ENCODE data around the gene MTMR12.

The MTMR12 gene

DNA sequence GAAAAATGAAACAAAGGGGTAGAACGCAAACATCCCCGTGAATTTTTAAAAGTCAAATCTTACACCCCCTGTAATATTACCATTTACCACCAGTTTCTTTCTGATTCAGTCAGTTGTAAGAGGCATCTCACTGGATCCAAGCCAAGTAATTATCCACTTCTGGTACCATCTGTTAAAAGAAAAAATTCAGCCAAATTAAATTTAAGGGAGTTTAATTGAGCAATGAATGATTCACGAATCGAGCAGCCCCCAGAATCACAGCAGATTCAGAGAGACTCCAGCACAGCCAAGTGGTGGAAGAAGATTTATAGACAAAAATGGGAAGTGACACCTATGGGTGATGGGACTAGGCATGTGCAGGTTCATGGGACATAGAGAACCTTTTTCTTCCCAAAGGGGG, 29.9 kb upstream of the MTMR12 start:
- Histone ChIP-seq H3K36me3 (ENCODE audit: control insufficient read depth in 2 of 2, insufficient read depth in 2 of 2, low read length in 2 of 2) (no peaks in the 10 kb centered on the region), H3K27me3 (ENCODE audit: control insufficient read depth in 2 of 2, insufficient read depth in 2 of 2, low read length in 2 of 2) (no peaks in the 10 kb centered on the region), H3K4me1 (ENCODE audit: control insufficient read depth in 2 of 2, insufficient read depth in 2 of 2, low read length in 2 of 2) (no peaks in the 10 kb centered on the region), H3K27ac (ENCODE audit: low read depth in 2 of 2, low read length in 2 of 2) (no peak overlapping the region), H3K9ac (ENCODE audit: low read depth in 1 of 2, low read length in 2 of 2) (no peak overlapping the region), H3K9me3 (ENCODE audit: control insufficient read depth in 2 of 2, low read length in 2 of 2) (peaks cover 0 to 7% of the 10 kb centered on the region in 2 donors), H3K4me3 (ENCODE audit: low read length in 2 of 2) (no peak overlapping the region)

DNA sequence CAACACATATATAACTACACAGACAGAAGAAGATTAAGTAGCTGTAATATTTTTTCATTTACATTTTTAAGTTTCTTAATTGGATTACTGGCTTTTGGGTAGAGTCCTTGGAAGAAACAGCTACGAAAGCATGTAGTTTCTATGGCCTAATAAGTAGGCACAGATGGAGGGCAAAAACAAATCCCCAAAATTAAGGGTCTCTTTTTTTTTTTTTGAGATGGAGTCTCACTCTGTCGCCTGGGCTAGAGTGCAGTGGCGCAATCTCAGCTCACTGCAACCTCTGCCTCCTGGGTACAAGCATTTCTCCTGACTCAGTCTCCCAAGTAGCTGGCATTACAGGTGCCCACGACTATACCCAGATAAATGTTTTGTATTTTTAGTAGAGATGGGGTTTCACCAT, 27.1 kb upstream of the MTMR12 start:
- no peak overlapping the region for H3K4me3 ChIP-seq (ENCODE audit: low read length in 2 of 2)
- H3K9me3 ChIP-seq (ENCODE audit: control insufficient read depth in 2 of 2, low read length in 2 of 2), result peaks cover 0 to 7% of the 10 kb centered on the region in 2 donors
- H3K27me3 ChIP-seq (ENCODE audit: control insufficient read depth in 2 of 2, insufficient read depth in 2 of 2, low read length in 2 of 2), result no peaks in the 10 kb centered on the region
- no peaks in the 10 kb centered on the region for H3K36me3 ChIP-seq (ENCODE audit: control insufficient read depth in 2 of 2, insufficient read depth in 2 of 2, low read length in 2 of 2)
- no peak overlapping the region for H3K27ac ChIP-seq (ENCODE audit: low read depth in 2 of 2, low read length in 2 of 2)
- H3K9ac ChIP-seq (ENCODE audit: low read depth in 1 of 2, low read length in 2 of 2), result no peak overlapping the region
- H3K4me1 ChIP-seq (ENCODE audit: control insufficient read depth in 2 of 2, insufficient read depth in 2 of 2, low read length in 2 of 2), result no peaks in the 10 kb centered on the region

- H3K4me3 ChIP-seq (ENCODE audit: low read length in 2 of 2), result no peak overlapping the region
- no peak overlapping the region for H3K9ac ChIP-seq (ENCODE audit: low read depth in 1 of 2, low read length in 2 of 2)
- H3K4me1 ChIP-seq (ENCODE audit: control insufficient read depth in 2 of 2, insufficient read depth in 2 of 2, low read length in 2 of 2), result no peaks in the 10 kb centered on the region
- H3K27ac ChIP-seq (ENCODE audit: low read depth in 2 of 2, low read length in 2 of 2), result no peak overlapping the region
- peaks cover 0 to 7% of the 10 kb centered on the region in 2 donors for H3K9me3 ChIP-seq (ENCODE audit: control insufficient read depth in 2 of 2, low read length in 2 of 2)
- H3K27me3 ChIP-seq (ENCODE audit: control insufficient read depth in 2 of 2, insufficient read depth in 2 of 2, low read length in 2 of 2), result no peaks in the 10 kb centered on the region
- H3K36me3 ChIP-seq (ENCODE audit: control insufficient read depth in 2 of 2, insufficient read depth in 2 of 2, low read length in 2 of 2), result no peaks in the 10 kb centered on the region
Measured at GRCh38 chr5:32339198-32339597, 26.5 kb upstream of the MTMR12 start.

GRCh38 chr5:32332966-32333365, 20.2 kb upstream of the MTMR12 start:
- Histone ChIP-seq H3K9me3 (ENCODE audit: control insufficient read depth in 2 of 2, low read length in 2 of 2) (no peaks in the 10 kb centered on the region), H3K27me3 (ENCODE audit: control insufficient read depth in 2 of 2, insufficient read depth in 2 of 2, low read length in 2 of 2) (no peaks in the 10 kb centered on the region), H3K36me3 (ENCODE audit: control insufficient read depth in 2 of 2, insufficient read depth in 2 of 2, low read length in 2 of 2) (no peaks in the 10 kb centered on the region), H3K4me3 (ENCODE audit: low read length in 2 of 2) (no peak overlapping the region), H3K4me1 (ENCODE audit: control insufficient read depth in 2 of 2, insufficient read depth in 2 of 2, low read length in 2 of 2) (peaks cover 13 to 15% of the 10 kb centered on the region in 2 donors), H3K27ac (ENCODE audit: low read depth in 2 of 2, low read length in 2 of 2) (no peak overlapping the region), H3K9ac (ENCODE audit: low read depth in 1 of 2, low read length in 2 of 2) (no peak overlapping the region)

DNA sequence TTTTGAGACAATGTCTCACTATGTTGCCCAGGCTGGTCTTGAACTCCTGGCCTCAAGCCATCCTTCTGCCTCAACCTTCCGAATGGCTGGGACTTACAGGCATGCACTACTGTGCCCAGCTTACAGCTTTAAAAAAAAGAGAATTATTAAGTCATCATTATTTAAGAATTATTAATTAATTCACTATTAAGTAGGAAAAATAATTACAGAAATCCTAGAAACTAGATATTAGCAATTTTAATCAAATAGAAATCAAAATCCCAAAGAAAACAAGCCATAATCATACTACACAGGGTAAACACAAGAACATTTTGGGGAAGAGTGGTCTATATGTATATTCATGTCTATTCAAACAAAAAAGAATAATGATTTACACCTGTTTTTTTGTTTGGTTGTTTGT, 19.6 kb upstream of the MTMR12 start:
- Histone ChIP-seq H3K4me1 (ENCODE audit: control insufficient read depth in 2 of 2, insufficient read depth in 2 of 2, low read length in 2 of 2) (peaks cover 13 to 15% of the 10 kb centered on the region in 2 donors), H3K9ac (ENCODE audit: low read depth in 1 of 2, low read length in 2 of 2) (no peak overlapping the region), H3K27me3 (ENCODE audit: control insufficient read depth in 2 of 2, insufficient read depth in 2 of 2, low read length in 2 of 2) (no peaks in the 10 kb centered on the region), H3K27ac (ENCODE audit: low read depth in 2 of 2, low read length in 2 of 2) (no peak overlapping the region), H3K4me3 (ENCODE audit: low read length in 2 of 2) (no peak overlapping the region), H3K9me3 (ENCODE audit: control insufficient read depth in 2 of 2, low read length in 2 of 2) (no peaks in the 10 kb centered on the region), H3K36me3 (ENCODE audit: control insufficient read depth in 2 of 2, insufficient read depth in 2 of 2, low read length in 2 of 2) (no peaks in the 10 kb centered on the region)

DNA sequence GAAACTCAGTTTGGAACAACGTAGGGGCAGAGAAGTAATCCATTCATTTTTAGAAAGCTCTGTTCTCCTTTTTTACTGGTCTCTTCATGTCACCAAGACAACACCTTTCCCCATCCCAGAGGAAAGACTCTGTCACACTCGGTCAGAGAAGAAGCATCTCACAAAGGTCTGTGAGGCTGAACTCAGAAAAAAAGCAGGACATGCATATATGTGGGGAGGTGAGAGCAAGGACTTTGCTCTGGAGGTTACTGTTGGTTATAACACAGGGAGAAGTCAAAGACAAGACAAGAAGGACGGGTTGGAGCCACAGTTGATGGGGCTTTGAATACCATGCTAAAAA, 19.2 kb upstream of the MTMR12 start:
- H3K4me1 ChIP-seq (ENCODE audit: control insufficient read depth in 2 of 2, insufficient read depth in 2 of 2, low read length in 2 of 2), result peaks cover 13 to 15% of the 10 kb centered on the region in 2 donors
- H3K27me3 ChIP-seq (ENCODE audit: control insufficient read depth in 2 of 2, insufficient read depth in 2 of 2, low read length in 2 of 2), result no peaks in the 10 kb centered on the region
- H3K9ac ChIP-seq (ENCODE audit: low read depth in 1 of 2, low read length in 2 of 2), result no peak overlapping the region
- peak overlapping the region in 1 of 2 donors; percentile 1 for H3K4me3 ChIP-seq (ENCODE audit: low read length in 2 of 2)
- no peaks in the 10 kb centered on the region for H3K9me3 ChIP-seq (ENCODE audit: control insufficient read depth in 2 of 2, low read length in 2 of 2)
- peak overlapping the region; percentile 59 to 74 for H3K27ac ChIP-seq (ENCODE audit: low read depth in 2 of 2, low read length in 2 of 2)
- no peaks in the 10 kb centered on the region for H3K36me3 ChIP-seq (ENCODE audit: control insufficient read depth in 2 of 2, insufficient read depth in 2 of 2, low read length in 2 of 2)

DNA sequence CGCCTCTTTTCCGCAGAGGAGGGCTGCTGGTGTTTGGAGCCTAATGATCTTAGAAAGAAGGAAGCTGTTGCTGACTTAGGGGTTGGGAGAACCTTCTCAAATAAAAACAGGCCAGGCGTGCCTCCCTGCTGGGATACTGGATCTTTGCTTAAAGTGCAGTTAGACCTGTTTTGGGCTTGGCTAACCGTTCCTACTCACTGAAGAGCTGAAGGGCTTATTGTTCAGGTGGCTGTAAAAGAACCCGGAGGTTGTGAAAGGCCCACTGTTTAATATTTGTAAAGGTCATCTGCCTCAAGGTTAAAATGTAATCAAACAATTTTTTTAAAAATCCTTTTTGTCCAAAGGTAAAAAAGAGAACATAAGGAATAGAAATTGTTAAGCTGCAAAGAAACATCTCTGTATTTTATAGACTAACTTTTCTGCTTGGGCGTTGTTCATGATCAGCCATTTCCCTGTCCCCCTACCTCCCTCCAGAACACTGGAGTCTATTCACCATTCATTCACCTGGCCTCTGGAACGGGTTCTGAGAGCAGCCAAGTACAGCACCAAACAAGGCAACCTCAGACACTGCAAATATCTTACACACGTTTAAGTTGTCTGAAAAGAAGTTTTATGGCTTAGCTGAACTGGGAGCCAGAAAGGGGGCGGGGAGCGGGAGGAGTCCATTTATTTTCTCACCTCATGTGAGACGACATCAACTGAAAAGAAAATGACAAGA, 18.6 kb upstream of the MTMR12 start:
- H3K27ac ChIP-seq (ENCODE audit: low read depth in 2 of 2, low read length in 2 of 2), result peak overlapping the region; percentile 59 to 74
- H3K9ac ChIP-seq (ENCODE audit: low read depth in 1 of 2, low read length in 2 of 2), result no peak overlapping the region
- peak overlapping the region in 1 of 2 donors; percentile 1 for H3K4me3 ChIP-seq (ENCODE audit: low read length in 2 of 2)
- H3K36me3 ChIP-seq (ENCODE audit: control insufficient read depth in 2 of 2, insufficient read depth in 2 of 2, low read length in 2 of 2), result no peaks in the 10 kb centered on the region
- H3K4me1 ChIP-seq (ENCODE audit: control insufficient read depth in 2 of 2, insufficient read depth in 2 of 2, low read length in 2 of 2), result peaks cover 13 to 15% of the 10 kb centered on the region in 2 donors
- H3K9me3 ChIP-seq (ENCODE audit: control insufficient read depth in 2 of 2, low read length in 2 of 2), result no peaks in the 10 kb centered on the region
- H3K27me3 ChIP-seq (ENCODE audit: control insufficient read depth in 2 of 2, insufficient read depth in 2 of 2, low read length in 2 of 2), result no peaks in the 10 kb centered on the region

DNA sequence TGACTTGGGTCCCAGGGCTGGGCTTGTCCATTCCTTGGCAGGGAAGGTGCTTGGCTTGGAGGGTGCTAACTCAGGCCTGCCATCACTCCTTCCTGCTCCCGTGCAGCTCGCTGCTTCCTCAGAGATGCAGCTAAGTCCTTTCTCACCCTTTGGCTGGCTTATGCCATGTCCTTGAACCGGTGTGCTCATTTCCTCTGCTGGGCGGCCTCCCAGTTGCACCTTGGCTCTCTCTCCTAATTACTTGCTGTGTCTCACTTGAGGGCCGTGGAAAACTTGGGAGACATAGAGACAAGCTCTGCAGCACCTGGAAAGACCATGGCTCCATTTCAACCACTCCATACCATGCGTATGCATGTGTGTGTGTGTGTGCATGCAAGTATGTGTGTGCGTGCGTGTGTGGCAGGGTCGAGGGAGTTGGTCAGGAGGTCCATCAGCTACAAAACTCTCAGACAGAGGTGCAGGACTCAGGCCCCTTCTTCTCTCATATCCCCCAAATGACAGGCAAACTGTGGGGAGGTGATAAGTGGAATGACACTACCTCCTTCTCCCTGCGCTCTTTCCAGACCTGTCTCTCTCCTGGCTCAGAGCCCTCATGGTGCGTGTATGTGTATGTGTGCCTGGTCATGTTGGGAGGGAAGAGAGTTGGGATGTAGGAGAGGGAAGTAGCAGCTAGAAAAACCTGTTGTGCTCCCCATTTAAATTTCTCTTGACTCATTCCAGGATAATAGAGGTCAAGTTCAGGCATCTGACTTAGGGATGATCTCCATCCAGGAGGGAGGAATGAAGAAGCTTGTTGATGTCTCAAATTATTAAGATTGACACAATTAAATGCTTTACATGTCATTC, 17.6 kb upstream of the MTMR12 start:
- H3K27ac ChIP-seq (ENCODE audit: low read depth in 2 of 2, low read length in 2 of 2), result peak overlapping the region; percentile 59 to 74
- no peak overlapping the region for H3K9ac ChIP-seq (ENCODE audit: low read depth in 1 of 2, low read length in 2 of 2)
- H3K4me1 ChIP-seq (ENCODE audit: control insufficient read depth in 2 of 2, insufficient read depth in 2 of 2, low read length in 2 of 2), result peaks cover 13 to 15% of the 10 kb centered on the region in 2 donors
- no peak overlapping the region for H3K4me3 ChIP-seq (ENCODE audit: low read length in 2 of 2)
- H3K36me3 ChIP-seq (ENCODE audit: control insufficient read depth in 2 of 2, insufficient read depth in 2 of 2, low read length in 2 of 2), result no peaks in the 10 kb centered on the region
- H3K9me3 ChIP-seq (ENCODE audit: control insufficient read depth in 2 of 2, low read length in 2 of 2), result no peaks in the 10 kb centered on the region
- no peaks in the 10 kb centered on the region for H3K27me3 ChIP-seq (ENCODE audit: control insufficient read depth in 2 of 2, insufficient read depth in 2 of 2, low read length in 2 of 2)

GRCh38 chr5:32329395-32329834, 16.7 kb upstream of the MTMR12 start:
- no peak overlapping the region for H3K9ac ChIP-seq (ENCODE audit: low read depth in 1 of 2, low read length in 2 of 2)
- H3K27ac ChIP-seq (ENCODE audit: low read depth in 2 of 2, low read length in 2 of 2), result no peak overlapping the region
- H3K4me1 ChIP-seq (ENCODE audit: control insufficient read depth in 2 of 2, insufficient read depth in 2 of 2, low read length in 2 of 2), result peaks cover 13 to 15% of the 10 kb centered on the region in 2 donors
- no peak overlapping the region for H3K4me3 ChIP-seq (ENCODE audit: low read length in 2 of 2)
- H3K9me3 ChIP-seq (ENCODE audit: control insufficient read depth in 2 of 2, low read length in 2 of 2), result no peaks in the 10 kb centered on the region
- no peaks in the 10 kb centered on the region for H3K36me3 ChIP-seq (ENCODE audit: control insufficient read depth in 2 of 2, insufficient read depth in 2 of 2, low read length in 2 of 2)
- H3K27me3 ChIP-seq (ENCODE audit: control insufficient read depth in 2 of 2, insufficient read depth in 2 of 2, low read length in 2 of 2), result no peaks in the 10 kb centered on the region

- Histone ChIP-seq H3K36me3 (ENCODE audit: control insufficient read depth in 2 of 2, insufficient read depth in 2 of 2, low read length in 2 of 2) (no peaks in the 10 kb centered on the region), H3K27me3 (ENCODE audit: control insufficient read depth in 2 of 2, insufficient read depth in 2 of 2, low read length in 2 of 2) (no peaks in the 10 kb centered on the region), H3K27ac (ENCODE audit: low read depth in 2 of 2, low read length in 2 of 2) (no peak overlapping the region), H3K4me1 (ENCODE audit: control insufficient read depth in 2 of 2, insufficient read depth in 2 of 2, low read length in 2 of 2) (peaks cover 7 to 9% of the 10 kb centered on the region in 2 donors), H3K4me3 (ENCODE audit: low read length in 2 of 2) (no peak overlapping the region), H3K9ac (ENCODE audit: low read depth in 1 of 2, low read length in 2 of 2) (no peak overlapping the region), H3K9me3 (ENCODE audit: control insufficient read depth in 2 of 2, low read length in 2 of 2) (peaks cover 0 to 6% of the 10 kb centered on the region in 2 donors)
Measured at GRCh38 chr5:32326216-32326772, 13.6 kb upstream of the MTMR12 start.

Data from mucosa of rectum (tissue), 2 donors.